ENCODE measurements around the gene DLGAP1.

GRCh38 chr18:3914833-3915610 is 540.1 kb downstream of the DLGAP1 start:
- TF ChIP-seq CTCF (IDR thresholded peaks at IDR 0.05) (no peak), POLR2A (IDR thresholded peaks at IDR 0.05) (no peak)
